NCI-H2196 treated with DMSO at 0.1 percent for 48 hours (cell line): Measurements from ENCODE around the gene CFAP61.

ENCODE experiments used
- DNase-seq: peaks from one replicate; lab custom pipeline; 2025; ENCODE audit not compliant: unreplicated experiment; lab: John Stamatoyannopoulos, UW

Gene CFAP61

GRCh38 chr20:20173254-20173653 lies 120.9 kb downstream of the CFAP61 start:
- DNase-seq = no peak

- no peak for DNase-seq
Observed at GRCh38 chr20:20174089-20174835, 121.9 kb downstream of the CFAP61 start.

GRCh38 chr20:20181322-20181721 lies 129.0 kb downstream of the CFAP61 start:
- DNase-seq = no peak

GRCh38 chr20:20184149-20184548 lies 131.8 kb downstream of the CFAP61 start:
- no peak for DNase-seq

- DNase-seq = no peak
Observed at GRCh38 chr20:20184706-20185105, 132.4 kb downstream of the CFAP61 start.

GRCh38 chr20:20188647-20189046 lies 136.3 kb downstream of the CFAP61 start:
- DNase-seq = no peak

- DNase-seq = no peak
Observed at GRCh38 chr20:20192366-20192765, 140.0 kb downstream of the CFAP61 start.

GRCh38 chr20:20195021-20195705 lies 142.8 kb downstream of the CFAP61 start:
- DNase-seq = no peak

GRCh38 chr20:20196610-20197009 lies 144.3 kb downstream of the CFAP61 start:
- DNase-seq = no peak

GRCh38 chr20:20198011-20198410 lies 145.7 kb downstream of the CFAP61 start:
- no peak for DNase-seq

GRCh38 chr20:20199361-20200160 lies 147.2 kb downstream of the CFAP61 start:
- no peak for DNase-seq

- no peak for DNase-seq
Observed at GRCh38 chr20:20201124-20201523, 148.8 kb downstream of the CFAP61 start.

- no peak for DNase-seq
Observed at GRCh38 chr20:20201639-20202038, 149.3 kb downstream of the CFAP61 start.

- DNase-seq = no peak
Observed at GRCh38 chr20:20202768-20203167, 150.4 kb downstream of the CFAP61 start.

GRCh38 chr20:20203784-20204183 lies 151.5 kb downstream of the CFAP61 start:
- DNase-seq = no peak

- peak; percentile 20 for DNase-seq
Observed at GRCh38 chr20:20204256-20204655, 151.9 kb downstream of the CFAP61 start.

- no peak for DNase-seq
Observed at GRCh38 chr20:20205141-20205861, 153.0 kb downstream of the CFAP61 start.

- DNase-seq = no peak
Observed at GRCh38 chr20:20205862-20206236, 153.5 kb downstream of the CFAP61 start.

- DNase-seq = no peak
Observed at GRCh38 chr20:20206788-20207187, 154.5 kb downstream of the CFAP61 start.

GRCh38 chr20:20207291-20207690 lies 155.0 kb downstream of the CFAP61 start:
- no peak for DNase-seq

- DNase-seq = no peak
Observed at GRCh38 chr20:20207872-20208271, 155.5 kb downstream of the CFAP61 start.
